ENCODE measurements around the gene CCNA2. TPM values are rescaled to one million over a fixed set of nuclear protein-coding genes. Genes with fewer than 3 reads are reported as not detected.

The CCNA2 gene
- total and polyA plus RNA-seq, 2 experiments from 2014 or later, result 15.1 to 21.6 TPM

DNA sequence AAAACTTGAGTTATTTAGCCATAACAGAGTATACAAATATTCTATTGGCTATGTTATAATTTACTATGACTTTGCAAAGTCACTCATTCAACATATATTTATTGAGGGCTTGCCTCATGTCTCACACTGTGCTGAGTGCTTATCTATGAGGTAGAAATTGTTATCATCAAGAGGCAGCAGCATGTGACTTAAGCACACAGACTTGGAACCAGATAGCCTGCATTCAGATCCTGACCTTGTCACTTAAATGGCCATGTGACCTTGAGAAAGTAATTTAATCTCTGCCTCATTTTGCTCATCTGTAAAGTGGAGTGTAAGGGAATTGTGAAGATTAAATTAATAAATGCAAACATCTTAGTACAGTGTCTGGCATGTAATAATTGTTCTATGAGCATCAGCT lies 32.7 kb downstream of the CCNA2 start:
- Histone ChIP-seq H3K4me2 (no peak overlapping the region), H4K20me1 (ENCODE audit: insufficient read depth, poor library complexity, severe bottlenecking) (no peaks in the 10 kb centered on the region), H3K27ac (peak overlapping the region; percentile 42), H3K4me1 (ENCODE audit: insufficient read depth) (peaks cover 4% of the 10 kb centered on the region), H2AFZ (no peak overlapping the region), H3K9me3 (ENCODE audit: low read depth) (no peaks in the 10 kb centered on the region), H3K36me3 (replicated peaks; ENCODE audit: insufficient read depth, low read depth) (no peaks in the 10 kb centered on the region), H3K79me2 (no peaks in the 10 kb centered on the region), H3K27me3 (no peaks in the 10 kb centered on the region), H3K9me2 (replicated peaks; ENCODE audit: insufficient read depth) (no peaks in the 10 kb centered on the region), H3K4me3 (no peak overlapping the region)
- DNase-seq (ENCODE audit: low spot score), result peak; percentile 27
- TF ChIP-seq, protein P1, sequence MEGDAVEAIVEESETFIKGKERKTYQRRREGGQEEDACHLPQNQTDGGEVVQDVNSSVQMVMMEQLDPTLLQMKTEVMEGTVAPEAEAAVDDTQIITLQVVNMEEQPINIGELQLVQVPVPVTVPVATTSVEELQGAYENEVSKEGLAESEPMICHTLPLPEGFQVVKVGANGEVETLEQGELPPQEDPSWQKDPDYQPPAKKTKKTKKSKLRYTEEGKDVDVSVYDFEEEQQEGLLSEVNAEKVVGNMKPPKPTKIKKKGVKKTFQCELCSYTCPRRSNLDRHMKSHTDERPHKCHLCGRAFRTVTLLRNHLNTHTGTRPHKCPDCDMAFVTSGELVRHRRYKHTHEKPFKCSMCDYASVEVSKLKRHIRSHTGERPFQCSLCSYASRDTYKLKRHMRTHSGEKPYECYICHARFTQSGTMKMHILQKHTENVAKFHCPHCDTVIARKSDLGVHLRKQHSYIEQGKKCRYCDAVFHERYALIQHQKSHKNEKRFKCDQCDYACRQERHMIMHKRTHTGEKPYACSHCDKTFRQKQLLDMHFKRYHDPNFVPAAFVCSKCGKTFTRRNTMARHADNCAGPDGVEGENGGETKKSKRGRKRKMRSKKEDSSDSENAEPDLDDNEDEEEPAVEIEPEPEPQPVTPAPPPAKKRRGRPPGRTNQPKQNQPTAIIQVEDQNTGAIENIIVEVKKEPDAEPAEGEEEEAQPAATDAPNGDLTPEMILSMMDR (IDR thresholded peaks at IDR 0.05; ENCODE audit: poor library complexity), result no peak
- TF ChIP-seq EZH2phosphoT487 (IDR thresholded peaks at IDR 0.05; ENCODE audit: low read depth, severe bottlenecking, unreplicated experiment), result no peak
- TF ChIP-seq EZH2 (IDR thresholded peaks at IDR 0.05; ENCODE audit: borderline replicate concordance), result no peak

DNA sequence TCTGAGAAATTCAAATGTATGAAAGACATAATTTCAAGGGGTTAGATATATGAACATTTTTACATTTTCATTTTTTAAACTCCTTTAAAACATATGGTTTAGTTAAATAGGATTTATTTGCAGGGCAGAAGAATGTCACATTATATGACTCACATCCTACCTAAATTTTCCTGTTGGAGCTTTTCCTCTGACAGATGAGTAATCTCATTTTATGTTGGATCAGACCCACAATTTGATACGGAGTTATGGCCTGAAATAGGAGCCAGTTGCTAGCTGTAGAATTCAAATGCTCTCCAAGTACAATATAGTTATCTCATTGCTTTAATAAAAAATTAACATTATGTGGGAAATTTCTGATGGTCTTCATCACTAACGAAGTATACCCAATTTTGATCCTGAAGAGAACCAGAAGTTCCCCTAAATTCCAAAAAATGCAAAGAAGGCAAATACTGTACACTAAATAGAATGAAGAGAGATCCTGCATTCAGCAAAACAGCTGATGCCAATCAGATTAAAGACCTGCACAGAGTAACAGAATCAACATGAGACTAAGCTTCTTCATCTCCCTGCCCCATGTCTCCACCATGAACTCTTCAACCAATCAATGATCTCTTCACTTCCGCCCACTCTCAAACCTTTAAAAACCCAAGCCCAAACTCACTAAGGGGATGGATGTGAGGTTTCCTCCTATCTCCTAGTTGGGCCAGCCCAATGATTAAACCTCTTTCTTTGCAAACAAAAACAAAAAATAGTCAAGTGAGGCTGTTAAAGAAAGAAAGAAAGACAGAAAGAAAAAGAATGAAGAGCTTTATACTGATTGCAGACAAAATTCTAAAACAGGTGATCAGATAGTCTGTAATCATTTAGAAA lies 33.5 kb downstream of the CCNA2 start:
- peak overlapping the region; percentile 42 for H3K27ac ChIP-seq

DNA sequence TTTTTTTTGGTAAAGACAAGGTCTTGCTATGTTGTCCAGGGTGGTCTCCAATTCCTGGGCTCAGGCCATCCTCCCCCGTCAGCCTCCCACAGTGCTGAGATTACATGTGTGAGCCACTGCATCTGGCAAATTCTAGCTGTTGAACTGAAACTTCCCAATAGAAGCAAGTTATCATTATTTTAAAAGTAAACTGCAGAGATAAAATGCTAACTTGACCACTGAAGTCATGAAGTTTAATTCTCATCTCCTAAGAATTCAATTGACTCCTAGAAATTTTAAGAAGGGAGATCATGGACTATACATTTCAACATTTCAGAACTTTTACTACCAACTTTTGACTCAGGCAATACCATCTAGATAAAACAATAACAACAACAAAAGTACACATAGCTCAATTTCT lies 34.2 kb downstream of the CCNA2 start:
- Histone ChIP-seq H3K27me3 (no peaks in the 10 kb centered on the region), H3K27ac (no peak overlapping the region), H3K36me3 (replicated peaks; ENCODE audit: insufficient read depth, low read depth) (no peaks in the 10 kb centered on the region), H3K79me2 (no peaks in the 10 kb centered on the region), H2AFZ (no peak overlapping the region), H3K4me3 (no peak overlapping the region), H3K9me2 (replicated peaks; ENCODE audit: insufficient read depth) (no peaks in the 10 kb centered on the region), H3K9me3 (ENCODE audit: low read depth) (no peaks in the 10 kb centered on the region), H3K4me2 (no peak overlapping the region), H3K4me1 (ENCODE audit: insufficient read depth) (no peaks in the 10 kb centered on the region), H4K20me1 (ENCODE audit: insufficient read depth, poor library complexity, severe bottlenecking) (no peaks in the 10 kb centered on the region)
- no peak for TF ChIP-seq EZH2 (IDR thresholded peaks at IDR 0.05; ENCODE audit: borderline replicate concordance)
- TF ChIP-seq EZH2phosphoT487 (IDR thresholded peaks at IDR 0.05; ENCODE audit: low read depth, severe bottlenecking, unreplicated experiment), result no peak
- TF ChIP-seq, protein P1 (IDR thresholded peaks at IDR 0.05; ENCODE audit: poor library complexity), result no peak
- DNase-seq (ENCODE audit: low spot score), result no peak
- 81% methylated on average over 1 of the region's 1 CpG for WGBS (ENCODE audit: low lambda C conversion rate, missing lambda C conversion rate)

More for the DNA sequence above, 33.5 kb downstream of the CCNA2 start:
- Histone ChIP-seq H3K36me3 (replicated peaks; ENCODE audit: insufficient read depth, low read depth) (no peaks in the 10 kb centered on the region), H3K79me2 (no peaks in the 10 kb centered on the region), H2AFZ (no peak overlapping the region), H3K4me1 (ENCODE audit: insufficient read depth) (peaks cover 2% of the 10 kb centered on the region), H3K27me3 (no peaks in the 10 kb centered on the region), H3K9me2 (replicated peaks; ENCODE audit: insufficient read depth) (no peaks in the 10 kb centered on the region), H4K20me1 (ENCODE audit: insufficient read depth, poor library complexity, severe bottlenecking) (no peaks in the 10 kb centered on the region), H3K4me3 (no peak overlapping the region), H3K4me2 (no peak overlapping the region), H3K9me3 (ENCODE audit: low read depth) (no peaks in the 10 kb centered on the region)
- no peak for TF ChIP-seq EZH2phosphoT487 (IDR thresholded peaks at IDR 0.05; ENCODE audit: low read depth, severe bottlenecking, unreplicated experiment)
- DNase-seq (ENCODE audit: low spot score), result no peak
- WGBS (ENCODE audit: low lambda C conversion rate, missing lambda C conversion rate), result 86% methylated on average over 3 of the region's 3 CpGs

DNA sequence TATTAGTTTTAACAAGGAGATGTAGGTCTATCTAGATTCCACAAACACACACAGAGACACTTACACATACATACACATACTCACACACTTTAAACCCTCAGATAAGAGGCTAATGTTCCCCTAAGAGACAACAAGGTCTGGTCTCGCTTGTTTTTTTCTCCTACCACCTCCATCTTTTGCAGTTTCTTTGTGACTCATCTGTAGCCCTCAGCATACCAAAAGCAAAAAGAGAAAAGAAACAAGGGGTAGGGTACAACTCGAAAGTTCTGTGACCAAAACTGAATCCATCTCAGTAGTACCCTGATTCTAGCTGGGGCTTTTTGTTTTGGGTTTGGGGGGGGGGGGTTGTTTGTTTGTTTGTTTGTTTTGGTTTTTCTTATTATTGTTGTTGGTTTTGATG lies 34.8 kb downstream of the CCNA2 start:
- H4K20me1 ChIP-seq (ENCODE audit: insufficient read depth, poor library complexity, severe bottlenecking), result no peaks in the 10 kb centered on the region
- no peak overlapping the region for H3K27ac ChIP-seq
- H3K9me3 ChIP-seq (ENCODE audit: low read depth), result no peaks in the 10 kb centered on the region
- H3K4me3 ChIP-seq, result no peak overlapping the region
- no peak overlapping the region for H3K4me2 ChIP-seq
- TF ChIP-seq, protein P1 (IDR thresholded peaks at IDR 0.05; ENCODE audit: poor library complexity), result no peak
- no peak for TF ChIP-seq EZH2phosphoT487 (IDR thresholded peaks at IDR 0.05; ENCODE audit: low read depth, severe bottlenecking, unreplicated experiment)
- TF ChIP-seq EZH2 (IDR thresholded peaks at IDR 0.05; ENCODE audit: borderline replicate concordance), result no peak
- H3K79me2 ChIP-seq, result no peaks in the 10 kb centered on the region
- no peaks in the 10 kb centered on the region for H3K36me3 ChIP-seq (replicated peaks; ENCODE audit: insufficient read depth, low read depth)
- no peak overlapping the region for H2AFZ ChIP-seq
- H3K27me3 ChIP-seq, result peaks cover under 1% of the 10 kb centered on the region
- no peak for DNase-seq (ENCODE audit: low spot score)
- 75% methylated on average over 2 of the region's 2 CpGs for WGBS (ENCODE audit: low lambda C conversion rate, missing lambda C conversion rate)
- H3K9me2 ChIP-seq (replicated peaks; ENCODE audit: insufficient read depth), result no peaks in the 10 kb centered on the region
- H3K4me1 ChIP-seq (ENCODE audit: insufficient read depth), result no peaks in the 10 kb centered on the region

All from hepatocyte (in vitro differentiated cells).